GM18498 (cell line): Measurements from ENCODE around the gene DBF4B.

ENCODE experiments used
- ATAC-seq: cut with Tn5 transposase; IDR thresholded peaks from one replicate; pipeline ENCODE4 v1.9.1; 2021; ENCODE audit warnings: mild to moderate bottlenecking, moderate library complexity; ENCODE audit not compliant: unreplicated experiment

Gene DBF4B

GRCh38 chr17:44795421-44795820 is 87.0 kb downstream of the DBF4B start:
- no peak for ATAC-seq

GRCh38 chr17:44795928-44796327 is 87.5 kb downstream of the DBF4B start:
- ATAC-seq: no peak

GRCh38 chr17:44796731-44797130 is 88.3 kb downstream of the DBF4B start:
- ATAC-seq: no peak

GRCh38 chr17:44797802-44798201 is 89.3 kb downstream of the DBF4B start:
- ATAC-seq: no peak

DNA sequence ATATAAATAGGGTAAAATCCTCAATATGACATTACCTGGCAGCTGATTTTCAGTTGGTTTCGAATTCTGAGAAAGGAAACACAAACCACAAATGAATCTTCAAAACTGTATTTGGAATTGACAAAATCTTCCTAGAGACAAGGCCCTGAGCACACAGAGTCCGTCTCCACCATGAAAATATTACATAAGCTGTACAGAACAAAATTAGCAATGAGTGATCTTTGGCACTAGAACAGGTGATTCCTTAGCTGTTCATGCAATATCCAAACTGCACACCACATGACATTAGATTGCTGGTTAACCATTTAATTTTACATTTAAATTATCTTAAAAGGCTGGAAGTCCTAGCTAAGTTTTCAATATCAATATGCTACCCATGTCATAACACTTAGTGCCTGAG is 89.9 kb downstream of the DBF4B start:
- no peak for ATAC-seq
